HG03442 (cell line): ENCODE results near the gene EPB41L1.

Source experiments
- ATAC-seq: cut with Tn5 transposase; IDR thresholded peaks from one replicate; pipeline ENCODE4 v1.9.1; 2021; ENCODE audit warnings: mild to moderate bottlenecking, moderate library complexity; ENCODE audit not compliant: unreplicated experiment

Gene EPB41L1

DNA sequence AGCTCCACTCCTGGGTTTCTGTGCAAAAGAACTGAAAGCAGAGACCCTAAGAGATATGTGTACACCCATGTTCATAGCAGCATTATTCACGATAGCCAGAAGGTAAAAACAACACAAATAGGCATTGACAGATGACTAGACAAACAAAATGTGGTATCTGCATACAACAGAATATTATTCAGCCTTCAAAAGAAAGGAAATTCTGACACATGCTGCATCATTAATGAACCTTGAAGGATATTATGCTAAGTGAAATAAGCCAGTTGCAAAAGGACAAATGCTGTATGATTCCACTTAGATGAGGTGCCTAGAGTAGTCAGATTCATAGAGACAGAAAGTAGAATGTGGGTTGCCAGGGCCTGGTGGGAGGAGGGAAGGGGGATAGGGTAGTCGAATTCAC lies 99.5 kb downstream of the EPB41L1 start:
- ATAC-seq, result no peak

DNA sequence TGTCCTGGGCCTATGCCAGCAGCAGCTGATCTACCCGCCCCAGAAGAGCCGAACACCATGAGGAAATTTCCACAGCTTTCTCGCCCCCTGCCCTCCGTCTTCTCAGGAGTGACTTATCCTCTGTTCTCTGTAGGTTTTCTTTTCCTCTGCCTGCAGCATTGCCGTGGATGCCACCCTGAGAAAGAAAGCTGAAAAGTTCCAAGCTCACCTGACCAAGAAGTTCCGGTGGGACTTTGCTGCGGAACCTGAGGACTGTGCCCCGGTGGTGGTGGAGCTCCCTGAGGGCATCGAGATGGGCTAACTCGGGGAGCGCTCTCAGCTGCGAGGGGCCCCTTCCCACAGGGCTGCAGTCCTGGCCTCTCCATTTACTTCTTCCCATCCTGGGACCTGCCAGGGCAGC lies 100.9 kb downstream of the EPB41L1 start:
- no peak for ATAC-seq

DNA sequence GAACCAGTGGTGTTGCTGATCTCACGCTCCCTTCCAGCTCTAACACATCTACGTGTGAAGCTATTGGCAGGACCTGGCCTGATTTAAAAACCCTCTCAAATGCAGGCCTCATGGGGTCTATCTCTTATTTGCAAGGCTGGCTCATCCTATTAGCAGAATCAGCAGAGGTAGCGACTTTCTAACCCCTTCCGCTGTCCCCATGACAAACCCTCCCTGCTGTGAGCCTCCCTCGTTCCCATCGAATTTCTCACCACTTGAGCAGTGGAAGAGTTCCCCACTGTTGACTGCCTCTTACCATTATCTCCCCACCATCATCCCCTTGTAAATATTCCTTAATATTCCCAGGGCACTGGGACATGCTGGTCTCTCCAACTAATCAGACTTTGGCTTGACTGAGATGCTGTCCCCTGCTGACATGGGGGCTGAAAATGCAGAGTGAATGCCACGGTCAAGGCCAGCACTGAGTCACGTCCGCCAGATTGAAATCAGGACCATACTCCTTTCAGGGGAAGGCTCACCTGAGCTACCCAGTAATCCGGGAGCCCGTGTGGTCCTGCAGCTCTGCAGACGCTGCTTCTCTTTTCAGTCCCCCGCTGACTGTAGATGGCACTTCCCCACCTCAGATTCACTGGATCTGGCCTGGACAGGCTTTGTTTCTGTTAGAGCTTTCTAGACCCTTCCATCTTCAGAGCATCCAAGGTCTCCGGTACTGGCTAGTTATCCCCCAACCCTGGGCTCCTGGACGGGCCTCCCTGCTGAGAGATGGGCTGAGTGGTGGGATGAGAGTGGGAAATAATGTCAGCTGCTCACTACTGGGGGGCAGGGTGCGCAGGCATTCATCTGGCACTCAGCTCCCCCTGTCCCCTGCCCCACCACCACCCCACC lies 104.9 kb downstream of the EPB41L1 start:
- no peak for ATAC-seq

DNA sequence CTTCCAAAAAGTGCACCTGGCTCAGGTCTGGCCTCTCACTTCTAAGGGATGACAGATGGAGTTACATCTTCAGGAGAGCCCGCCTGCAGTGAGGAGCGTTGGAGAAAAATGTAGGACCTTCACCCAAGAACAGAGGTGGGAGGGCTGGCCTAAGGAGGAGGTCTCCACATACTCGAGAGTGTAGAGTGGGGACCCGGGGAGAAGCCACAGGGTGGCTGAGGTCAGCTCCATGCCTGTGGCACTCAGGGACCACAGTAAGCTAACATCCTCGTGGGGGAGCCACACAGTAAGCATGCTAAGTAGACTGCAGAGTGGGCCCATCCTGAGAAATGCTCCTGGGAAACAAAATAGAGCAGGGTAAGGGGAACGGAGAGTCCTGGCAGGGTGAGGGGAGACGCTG lies 105.8 kb downstream of the EPB41L1 start:
- no peak for ATAC-seq

DNA sequence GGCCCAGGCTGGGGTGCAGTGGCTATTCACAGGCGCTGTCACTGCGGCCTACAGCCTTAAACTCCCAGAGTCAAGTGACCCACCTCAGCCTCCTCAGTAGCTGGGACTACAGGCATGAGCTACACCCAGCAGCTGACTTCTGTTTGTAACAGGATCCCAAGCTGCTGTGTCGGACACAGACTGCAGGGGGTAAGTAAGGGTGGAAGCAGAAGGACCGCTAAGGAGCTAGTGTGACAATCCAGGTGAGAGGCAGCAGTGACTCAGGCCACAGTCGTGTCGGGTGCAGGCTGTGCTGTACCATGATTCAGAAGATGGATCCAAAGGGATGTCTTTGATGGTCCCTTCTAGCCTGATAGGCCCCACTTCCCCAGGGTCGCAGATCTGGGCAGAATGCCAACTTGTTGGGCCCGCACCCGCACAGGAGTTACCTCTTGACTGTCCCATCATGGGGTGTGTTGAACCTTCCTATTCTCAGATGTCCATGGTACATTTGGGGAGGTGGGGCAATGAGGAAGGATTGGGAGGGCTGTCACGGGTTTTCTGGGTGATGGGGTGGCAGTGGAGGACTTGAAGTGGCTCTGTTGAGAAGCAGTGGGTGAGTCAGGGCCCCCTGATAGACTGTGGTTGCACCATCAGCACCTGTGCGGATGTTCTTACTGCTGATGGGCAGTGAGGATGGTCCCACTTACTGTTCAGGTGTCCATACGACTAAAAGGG lies 107.0 kb downstream of the EPB41L1 start:
- ATAC-seq, result no peak

DNA sequence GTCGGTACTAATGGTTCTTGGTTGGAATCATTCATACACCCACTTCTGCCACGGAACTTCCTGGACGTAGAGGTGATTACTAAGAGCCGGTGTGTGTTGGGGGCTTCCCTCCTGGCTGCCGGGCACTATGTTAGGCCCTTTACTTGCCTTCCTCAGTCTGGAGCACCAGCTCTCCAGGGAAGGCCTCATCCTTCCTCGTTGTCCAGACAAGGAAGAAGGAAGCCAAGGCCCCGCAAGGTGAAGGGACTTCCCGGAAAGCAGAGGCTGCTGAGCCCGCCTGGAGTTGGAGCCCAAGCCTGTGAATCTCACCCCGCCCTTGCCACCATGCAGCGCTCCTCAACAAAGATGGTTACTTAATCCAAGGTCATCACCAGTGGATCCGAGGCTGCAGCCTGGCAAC lies 107.9 kb downstream of the EPB41L1 start:
- ATAC-seq, result no peak

DNA sequence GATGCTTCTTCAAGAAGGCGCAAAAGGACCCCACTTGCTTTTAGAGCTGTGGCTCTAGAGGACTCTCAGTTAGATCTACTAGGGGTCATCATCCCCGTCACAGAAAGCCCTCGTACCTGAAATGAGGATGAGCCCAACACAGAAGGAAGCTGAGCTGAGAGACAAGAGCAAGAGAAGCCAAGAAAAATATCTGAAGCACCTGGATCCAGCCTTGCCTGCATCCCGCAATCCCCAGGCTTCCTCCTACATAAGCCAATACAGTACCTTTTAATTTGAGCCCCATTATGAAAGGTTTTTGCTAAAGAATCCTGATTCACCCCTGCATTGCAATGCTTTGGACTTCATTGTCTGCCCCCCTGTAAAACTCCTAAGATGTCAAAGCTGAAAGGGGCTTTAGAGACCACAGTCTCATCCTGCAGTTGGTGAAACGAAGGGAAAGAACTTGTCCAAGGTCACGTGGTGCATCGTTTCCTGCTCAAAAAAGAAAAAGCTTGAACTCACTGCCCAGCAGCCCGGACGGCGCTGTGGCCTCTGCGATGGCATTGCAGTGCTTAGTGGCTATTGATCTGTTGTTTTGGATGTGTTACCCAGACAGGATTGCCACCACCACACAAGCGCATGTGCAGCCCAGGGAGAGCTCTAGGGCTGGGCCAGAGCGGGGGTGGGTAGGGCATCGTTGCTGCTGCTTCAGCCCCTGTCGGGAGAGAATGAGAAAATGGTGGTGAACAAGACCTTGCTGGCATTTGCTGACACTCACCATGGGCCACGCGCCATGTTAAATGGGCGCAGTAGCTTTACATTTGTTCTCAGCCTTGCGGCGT lies 110.1 kb downstream of the EPB41L1 start:
- ATAC-seq, result no peak

DNA sequence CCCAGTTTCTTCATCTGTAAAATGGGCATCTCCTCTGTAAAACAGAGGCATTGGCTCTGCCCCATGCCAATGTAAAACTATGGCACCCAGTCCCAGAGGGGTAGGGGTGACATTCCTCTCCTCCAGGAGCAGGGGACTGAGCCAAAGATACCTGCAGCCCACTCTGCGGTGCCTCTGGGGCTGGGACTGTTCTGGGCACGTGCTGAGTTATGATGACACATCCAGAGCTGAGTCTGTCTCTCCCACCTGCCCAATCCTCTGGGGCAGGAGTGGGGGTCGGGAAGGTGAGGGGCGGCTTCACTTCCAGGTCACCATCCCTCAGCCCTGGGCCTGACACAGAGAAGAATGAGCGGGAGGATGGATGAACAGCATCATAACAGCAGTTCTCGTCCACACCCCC lies 111.6 kb downstream of the EPB41L1 start:
- ATAC-seq, result no peak

DNA sequence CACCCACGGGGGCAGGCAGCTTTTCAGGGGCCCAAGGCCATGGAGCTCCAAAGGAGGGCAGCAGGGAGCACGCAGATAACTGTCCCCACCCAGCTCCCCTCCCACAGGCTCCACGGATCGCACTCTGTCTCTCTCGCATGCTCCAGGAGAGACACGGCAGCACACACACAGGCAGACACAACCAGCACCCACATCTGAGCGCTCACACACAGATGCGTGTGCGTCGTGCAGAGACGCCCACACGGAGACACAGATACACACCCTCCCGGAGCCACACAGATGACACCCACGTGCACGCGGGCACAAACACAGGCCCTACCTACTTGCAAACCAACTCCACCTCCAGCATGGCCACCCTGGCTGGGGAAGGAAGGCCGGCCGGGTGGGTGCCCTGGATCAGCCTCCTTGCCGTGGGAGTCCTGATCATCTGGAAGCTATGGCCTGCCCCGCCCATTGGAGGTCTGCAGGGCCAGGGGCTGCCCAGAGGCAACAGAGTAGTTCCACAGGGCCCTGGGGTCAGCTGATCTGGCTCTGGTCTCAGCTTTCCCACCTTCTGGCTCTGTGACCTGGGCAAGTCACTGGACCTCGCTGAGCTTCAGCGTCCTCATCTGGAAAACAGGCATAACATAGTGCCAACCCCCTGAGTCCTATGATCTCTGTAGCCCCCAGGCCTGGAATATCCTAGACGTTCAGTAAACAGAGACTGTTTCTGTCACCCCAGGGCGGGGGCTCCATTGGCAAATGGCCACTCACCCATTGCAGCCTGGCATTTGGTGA lies 113.3 kb downstream of the EPB41L1 start:
- ATAC-seq, result no peak

DNA sequence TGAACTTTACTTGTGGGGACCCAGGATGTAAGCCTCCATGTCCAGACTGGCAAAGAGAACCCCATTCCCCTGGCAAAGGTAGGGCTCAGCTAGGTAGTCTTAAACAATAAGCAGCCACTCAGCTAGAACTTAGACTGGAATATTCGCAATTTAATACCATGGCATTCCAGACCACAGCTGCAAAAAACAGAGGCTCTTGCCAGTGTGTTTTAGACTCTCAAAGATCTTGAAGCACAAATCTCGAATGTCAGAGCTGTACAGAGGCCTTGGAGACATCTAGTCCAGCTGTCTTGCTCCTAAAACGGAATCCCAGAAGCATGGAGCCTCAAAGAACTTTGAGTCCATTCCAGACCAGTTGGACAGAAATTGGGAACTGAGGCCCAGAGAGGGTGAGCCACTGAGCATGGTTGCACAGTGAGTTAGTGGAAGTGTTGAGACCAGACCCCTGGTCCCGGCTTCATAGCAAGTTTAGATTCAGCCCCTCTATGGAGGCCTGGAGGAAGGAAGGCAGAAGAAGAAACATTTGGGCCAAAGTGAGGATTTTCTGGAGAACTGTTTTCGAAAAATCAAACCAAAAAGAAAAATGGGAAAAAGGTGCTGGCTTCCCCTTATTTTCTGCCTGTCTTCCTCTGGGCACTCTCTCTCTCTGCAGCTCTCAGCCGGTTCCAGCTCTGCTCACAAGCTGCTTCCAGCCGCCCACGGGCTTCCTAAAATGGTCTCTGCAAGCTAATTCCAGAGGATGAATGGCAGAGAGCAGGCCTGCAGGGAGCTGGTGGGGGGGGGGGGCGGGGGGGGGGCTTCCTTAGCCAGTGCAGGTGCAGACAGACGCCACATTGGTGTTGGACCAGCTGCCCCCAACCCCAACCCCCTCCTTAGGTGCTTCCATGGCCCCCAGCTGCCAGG lies 114.2 kb downstream of the EPB41L1 start:
- ATAC-seq, result no peak

DNA sequence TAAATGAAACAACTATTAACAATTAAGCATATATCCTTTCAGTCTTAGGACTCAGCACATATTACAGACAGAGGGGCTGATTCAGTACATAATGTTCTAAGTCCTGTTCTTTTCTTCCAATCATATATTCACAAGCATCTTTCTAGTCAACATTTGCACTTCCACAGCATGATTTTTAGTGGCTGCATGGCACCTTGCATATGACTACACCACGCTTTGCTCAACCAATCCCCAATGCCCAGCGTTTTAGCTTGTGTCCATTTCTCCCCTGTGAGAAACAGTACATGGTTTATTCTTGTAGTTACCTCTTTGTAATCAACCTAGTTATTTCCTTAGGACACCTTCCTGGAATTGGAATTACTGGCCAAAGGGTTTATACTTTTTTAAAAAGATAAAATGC lies 115.0 kb downstream of the EPB41L1 start:
- no peak for ATAC-seq

DNA sequence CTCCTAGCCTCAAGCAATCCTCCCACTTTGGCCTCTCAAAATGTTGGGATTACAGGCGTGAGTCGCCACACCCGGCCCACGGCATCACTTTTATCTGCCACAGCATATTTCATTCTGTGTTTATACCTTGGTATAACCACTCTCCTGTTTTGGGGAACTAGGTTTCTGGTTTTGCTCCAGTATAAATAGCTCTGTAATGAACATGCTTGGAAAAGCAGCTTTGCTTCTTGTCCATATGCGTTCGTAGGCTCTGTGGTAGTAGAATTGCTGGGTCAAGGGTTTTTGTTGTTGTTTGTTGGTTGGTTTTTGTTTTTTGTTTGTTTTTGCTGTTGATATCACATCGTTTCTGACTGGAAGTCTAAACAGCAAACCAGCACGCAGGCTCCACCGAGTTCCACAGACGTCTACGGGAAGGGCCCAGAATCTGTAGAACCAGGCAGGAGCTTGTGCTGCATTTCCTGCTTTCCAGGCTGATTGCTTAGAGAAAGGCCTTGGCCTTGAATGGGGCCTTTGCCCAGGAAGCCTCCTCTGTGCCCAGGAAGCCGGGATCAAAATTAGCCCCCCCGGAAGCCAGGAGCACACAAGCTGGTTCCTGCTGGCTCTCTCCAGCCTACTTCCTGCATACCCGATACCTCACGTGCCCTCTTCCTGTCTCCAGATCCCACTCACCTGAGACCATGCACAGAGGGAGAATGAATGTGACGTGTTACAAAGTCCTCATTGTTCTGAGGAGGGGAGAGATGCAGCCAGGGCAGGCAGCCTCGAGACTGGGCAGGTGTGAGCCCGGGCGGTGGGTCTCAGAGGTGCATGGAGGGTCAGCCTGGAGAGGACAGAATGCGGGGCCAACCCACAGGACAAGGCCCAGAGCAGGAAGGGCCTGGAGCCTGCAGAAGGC lies 116.5 kb downstream of the EPB41L1 start:
- no peak for ATAC-seq

DNA sequence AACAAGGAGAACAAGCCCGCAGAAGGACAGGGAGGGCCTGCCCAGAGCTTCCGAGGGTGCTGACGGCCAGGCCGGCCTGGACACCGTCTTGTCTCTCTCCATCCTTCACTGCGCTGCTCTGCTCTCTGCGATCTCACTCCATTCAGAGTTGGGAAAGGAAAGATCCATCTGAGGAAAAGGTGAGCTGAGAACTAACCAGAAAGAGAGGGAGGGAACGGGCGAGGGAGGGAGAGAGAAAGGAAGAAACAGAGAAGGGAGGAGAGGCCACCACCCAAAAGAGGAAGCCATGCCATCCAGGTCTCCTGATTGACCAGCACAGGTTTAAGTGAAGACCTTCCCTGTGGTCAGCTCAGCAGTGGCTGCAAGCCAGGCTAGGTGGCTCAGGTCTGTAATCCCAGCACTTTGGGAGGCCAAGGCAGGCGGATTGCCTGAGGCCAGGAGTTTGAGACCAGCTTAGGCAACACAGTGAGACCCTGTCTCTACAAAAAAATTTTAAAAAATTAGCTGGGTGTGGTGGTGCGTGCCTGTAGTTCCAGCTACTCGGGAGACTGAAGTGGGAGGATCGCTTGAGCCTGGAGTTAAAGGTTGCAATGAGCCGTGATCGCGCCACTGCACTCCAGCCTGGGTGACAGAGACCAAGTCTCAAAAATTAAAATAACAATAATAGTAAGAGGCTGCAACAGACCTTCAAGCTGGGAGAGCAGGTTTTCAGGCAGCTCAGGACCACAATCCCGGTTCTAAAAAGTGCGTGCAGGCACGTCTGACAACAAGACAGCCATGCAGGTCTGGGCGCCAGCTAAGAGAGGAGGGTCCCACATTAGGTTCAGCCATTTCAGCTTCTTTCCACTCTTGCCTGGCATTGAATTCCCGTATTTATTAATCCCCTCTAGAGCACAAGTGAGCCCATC lies 117.4 kb downstream of the EPB41L1 start:
- no peak for ATAC-seq

DNA sequence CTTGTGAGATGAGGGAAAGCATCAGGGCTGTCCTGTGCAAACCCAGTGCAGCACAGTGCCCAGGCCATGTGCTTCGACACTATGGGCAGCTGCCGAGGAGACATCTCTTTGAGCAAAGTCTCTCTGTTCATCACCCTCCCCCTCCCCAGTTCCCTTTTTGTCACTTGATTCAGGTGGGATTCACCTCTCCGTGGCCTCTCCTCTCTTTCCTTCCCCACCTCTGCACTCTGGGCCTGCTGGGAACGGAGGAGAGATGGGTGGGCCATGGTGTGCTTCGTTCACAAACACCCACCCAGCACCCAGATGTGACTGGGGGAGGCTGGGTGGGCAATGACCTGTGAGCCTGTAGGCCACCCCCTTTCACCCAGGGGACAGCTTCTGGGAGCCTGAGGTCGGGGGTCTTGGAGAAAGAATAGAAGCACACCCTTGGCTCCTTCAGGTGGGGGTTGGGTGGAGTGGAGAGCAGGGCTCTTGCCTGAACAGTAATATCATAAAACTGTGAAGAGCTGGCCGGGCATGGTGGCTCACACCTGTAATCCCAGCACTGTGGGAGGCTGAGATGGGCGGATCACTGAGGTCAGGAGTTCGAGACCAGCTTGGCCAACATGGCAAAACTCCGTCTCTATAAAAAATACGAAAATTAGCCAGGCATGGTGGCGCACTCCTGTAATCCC lies 118.1 kb downstream of the EPB41L1 start:
- ATAC-seq, result no peak

DNA sequence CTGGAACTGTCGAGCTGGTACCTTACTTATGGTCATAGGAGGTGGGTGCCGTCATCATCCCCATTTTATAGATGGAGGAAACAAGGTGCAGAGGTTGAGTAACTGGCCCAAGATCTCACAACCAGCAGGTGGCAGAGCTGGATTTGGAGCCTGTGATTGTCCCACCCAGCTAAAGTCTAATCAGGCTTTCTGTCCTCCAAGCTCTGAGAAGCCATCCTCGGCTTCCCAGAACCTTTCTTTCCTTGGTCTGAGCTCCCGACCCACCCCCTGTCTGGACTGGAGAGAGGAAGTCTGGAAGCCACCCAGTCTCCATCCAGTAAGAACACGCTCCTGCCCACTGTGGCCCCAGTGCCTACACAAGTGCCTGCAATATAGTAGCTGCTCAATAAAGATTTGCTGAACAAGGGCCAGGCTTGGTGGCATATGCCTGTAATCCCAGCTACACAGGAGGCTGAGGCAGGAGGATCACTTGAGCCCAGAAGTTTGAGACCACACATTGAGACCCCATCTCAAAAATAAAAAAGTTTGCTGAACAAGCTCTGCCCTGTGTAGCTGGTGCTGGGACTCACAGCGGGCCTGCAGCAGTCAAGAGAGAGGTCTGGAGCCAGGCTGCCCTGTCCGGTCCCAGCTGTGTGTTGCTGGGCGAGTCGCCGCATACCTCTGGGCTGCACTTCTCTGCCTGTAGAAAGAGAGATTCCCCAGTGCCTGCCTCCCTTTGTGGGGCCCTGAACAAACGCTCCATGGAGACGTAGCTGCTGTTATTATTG lies 119.1 kb downstream of the EPB41L1 start:
- no peak for ATAC-seq

DNA sequence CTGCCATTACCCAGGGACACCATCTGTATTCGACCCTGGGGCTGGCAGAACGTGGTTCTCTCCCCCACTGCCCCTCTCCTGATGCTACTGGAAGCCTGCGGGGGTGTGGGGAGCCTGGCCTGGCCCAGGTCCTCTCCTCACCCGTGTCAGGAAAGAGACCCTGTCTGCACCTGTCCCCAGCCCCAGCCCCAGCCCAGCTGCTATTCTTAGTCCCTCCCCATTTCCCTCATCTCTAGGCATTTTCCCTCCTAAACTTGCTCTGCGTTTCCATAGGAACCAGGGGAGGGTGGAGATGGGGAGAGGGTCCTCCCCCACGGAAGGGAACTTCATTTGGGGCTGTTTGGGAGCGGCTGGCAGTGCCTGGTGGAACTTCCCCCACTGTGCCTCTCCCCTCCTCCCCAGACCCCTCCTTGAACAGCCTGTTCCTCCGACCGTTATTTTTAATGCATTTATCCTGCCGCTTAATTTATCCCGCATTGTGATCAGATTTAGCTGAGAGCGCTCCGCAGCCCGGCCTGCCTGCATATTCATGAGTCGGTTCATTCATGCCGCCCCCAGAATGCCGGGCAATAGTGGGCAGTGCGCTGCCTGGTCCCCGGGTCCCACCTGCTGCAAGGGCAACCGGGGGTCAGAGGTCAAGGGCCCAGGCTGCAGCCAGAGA lies 119.8 kb downstream of the EPB41L1 start:
- ATAC-seq, result no peak
